Activated T-cell treated with anti-CD3 and anti-CD28 coated beads for 4 hours (primary cell): ENCODE results near the gene ZBTB7B.

ENCODE experiments used
- DNase-seq: peaks from one replicate; pipeline ENCODE4 v3.0.0-alpha.2; 2020

The ZBTB7B gene

GRCh38 chr1:155062702-155063411 lies 60.3 kb downstream of the ZBTB7B start:
- peak; percentile 77 for DNase-seq

DNA sequence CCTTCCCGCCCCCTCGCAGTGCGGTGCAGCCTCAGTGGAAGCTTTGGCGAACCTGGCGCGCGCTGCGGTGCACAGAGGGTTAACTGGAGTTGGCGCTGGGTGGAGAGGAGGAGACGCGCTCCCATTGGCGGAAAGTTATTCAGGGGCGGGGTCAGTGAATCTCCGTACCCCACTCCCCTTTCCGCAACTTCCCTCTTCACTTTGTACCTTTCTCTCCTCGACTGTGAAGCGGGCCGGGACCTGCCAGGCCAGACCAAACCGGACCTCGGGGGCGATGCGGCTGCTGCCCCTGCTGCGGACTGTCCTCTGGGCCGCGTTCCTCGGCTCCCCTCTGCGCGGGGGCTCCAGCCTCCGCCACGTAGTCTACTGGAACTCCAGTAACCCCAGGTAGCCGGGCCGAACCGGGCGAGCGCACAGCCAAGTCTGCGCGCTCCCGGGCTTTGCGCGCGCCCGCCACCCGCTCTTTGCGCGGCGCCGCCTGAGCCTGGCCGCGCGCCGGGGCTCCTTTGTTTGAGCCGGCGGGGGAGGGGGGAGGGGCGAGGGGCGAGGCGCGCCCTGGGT lies 61.0 kb downstream of the ZBTB7B start, which contains the start of gene EFNA4:
EFNA4 (plus strand) TSS at position 191 of the 561 bp plus-strand sequence; CDS start at position 275, 84 bp downstream.
- peak; percentile 77 for DNase-seq

- DNase-seq: no peak
Observed at GRCh38 chr1:155064111-155064831, 61.7 kb downstream of the ZBTB7B start.

GRCh38 chr1:155064832-155065429 lies 62.3 kb downstream of the ZBTB7B start:
- no peak for DNase-seq

- DNase-seq: no peak
Observed at GRCh38 chr1:155066777-155067176, 64.2 kb downstream of the ZBTB7B start.
